ENCODE results near the gene RBBP8NL. TPM values are rescaled to one million over a fixed set of nuclear protein-coding genes. Genes with fewer than 3 reads are reported as not detected.

RBBP8NL gene
- total RNA-seq, 1 experiment from 2014 or later: not detected

GRCh38 chr20:62369815-62370114 is 57.6 kb downstream of the RBBP8NL start:
- Histone ChIP-seq H3K9me3 (no peaks in the 10 kb centered on the region), H3K36me3 (peaks cover 7% of the 10 kb centered on the region), H3K4me3 (no peak overlapping the region), H3K27me3 (no peaks in the 10 kb centered on the region)
- DNase-seq: no peak

- H3K9me3 ChIP-seq: no peaks in the 10 kb centered on the region
- no peaks in the 10 kb centered on the region for H3K27me3 ChIP-seq
- DNase-seq: peak; percentile 91
- no peak overlapping the region for H3K4me3 ChIP-seq
- peaks cover 13% of the 10 kb centered on the region for H3K36me3 ChIP-seq
Observed at GRCh38 chr20:62368976-62369814, 58.1 kb downstream of the RBBP8NL start.

GRCh38 chr20:62368392-62368975 is 58.9 kb downstream of the RBBP8NL start:
- H3K27me3 ChIP-seq: no peaks in the 10 kb centered on the region
- H3K36me3 ChIP-seq: peaks cover 13% of the 10 kb centered on the region
- H3K4me3 ChIP-seq: no peak overlapping the region
- no peaks in the 10 kb centered on the region for H3K9me3 ChIP-seq
- peak; percentile 59 for DNase-seq

GRCh38 chr20:62367633-62368391 is 59.5 kb downstream of the RBBP8NL start:
- DNase-seq: peak; percentile 73
- H3K27me3 ChIP-seq: no peaks in the 10 kb centered on the region
- H3K9me3 ChIP-seq: no peaks in the 10 kb centered on the region
- H3K36me3 ChIP-seq: peaks cover 13% of the 10 kb centered on the region
- H3K4me3 ChIP-seq: peak overlapping the region; percentile 21

GRCh38 chr20:62367136-62367632 is 60.2 kb downstream of the RBBP8NL start, which contains the start of gene LAMA5:
Gene LAMA5 (minus strand): TSS chr20:62367312. CDS start chr20:62367245, 67 bp downstream.
- no peaks in the 10 kb centered on the region for H3K27me3 ChIP-seq
- peak within 1 kb of the TSS; percentile 91 for H3K4me3 ChIP-seq
- H3K9me3 ChIP-seq: no peaks in the 10 kb centered on the region
- peaks cover 13% of the 10 kb centered on the region for H3K36me3 ChIP-seq
- peak; percentile 61 for DNase-seq

GRCh38 chr20:62366370-62367135 is 60.8 kb downstream of the RBBP8NL start:
- no peaks in the 10 kb centered on the region for H3K27me3 ChIP-seq
- peak overlapping the region; percentile 91 for H3K4me3 ChIP-seq
- H3K36me3 ChIP-seq: peaks cover 18% of the 10 kb centered on the region
- DNase-seq: peak; percentile 63
- no peaks in the 10 kb centered on the region for H3K9me3 ChIP-seq

GRCh38 chr20:62365814-62366369 is 61.4 kb downstream of the RBBP8NL start:
- Histone ChIP-seq H3K27me3 (no peaks in the 10 kb centered on the region), H3K36me3 (peaks cover 20% of the 10 kb centered on the region), H3K4me3 (peak overlapping the region; percentile 91), H3K9me3 (no peaks in the 10 kb centered on the region)
- DNase-seq: peak; percentile 60

- Histone ChIP-seq H3K4me3 (peak overlapping the region; percentile 91), H3K36me3 (peaks cover 23% of the 10 kb centered on the region), H3K27me3 (no peaks in the 10 kb centered on the region), H3K9me3 (no peaks in the 10 kb centered on the region)
- no peak for DNase-seq
Observed at GRCh38 chr20:62364911-62365736, 62.2 kb downstream of the RBBP8NL start.

GRCh38 chr20:62363920-62364851 is 63.2 kb downstream of the RBBP8NL start:
- H3K36me3 ChIP-seq: peaks cover 23% of the 10 kb centered on the region
- H3K4me3 ChIP-seq: no peak overlapping the region
- H3K27me3 ChIP-seq: no peaks in the 10 kb centered on the region
- DNase-seq: no peak
- H3K9me3 ChIP-seq: no peaks in the 10 kb centered on the region

GRCh38 chr20:62362991-62363919 is 64.1 kb downstream of the RBBP8NL start:
- no peak for DNase-seq
- H3K4me3 ChIP-seq: no peak overlapping the region
- H3K27me3 ChIP-seq: no peaks in the 10 kb centered on the region
- no peaks in the 10 kb centered on the region for H3K9me3 ChIP-seq
- H3K36me3 ChIP-seq: peaks cover 28% of the 10 kb centered on the region

GRCh38 chr20:62362590-62362940 is 64.8 kb downstream of the RBBP8NL start:
- Histone ChIP-seq H3K36me3 (peaks cover 28% of the 10 kb centered on the region), H3K4me3 (no peak overlapping the region)
- DNase-seq: no peak

GRCh38 chr20:62361799-62362589 is 65.3 kb downstream of the RBBP8NL start:
- no peaks in the 10 kb centered on the region for H3K27me3 ChIP-seq
- no peak for DNase-seq
- no peak overlapping the region for H3K4me3 ChIP-seq
- H3K9me3 ChIP-seq: no peaks in the 10 kb centered on the region
- peaks cover 28% of the 10 kb centered on the region for H3K36me3 ChIP-seq

More at GRCh38 chr20:62362590-62362940, 64.8 kb downstream of the RBBP8NL start:
- Histone ChIP-seq H3K9me3 (no peaks in the 10 kb centered on the region), H3K27me3 (no peaks in the 10 kb centered on the region)

All from MG63 (cell line).